Measurements from ENCODE around the gene HAS3. TPM values are rescaled to one million over a fixed set of nuclear protein-coding genes. Genes with fewer than 3 reads are reported as not detected.
A peak's percentile ranks its signal among the peaks of the same experiment; 100 is the strongest.
"Not testable (repeated sequence)": the region's sequence is repeated elsewhere in the genome, so short reads cannot be mapped to it uniquely, and the experiment has no call there.

The HAS3 gene
- total and polyA plus RNA-seq, 9 donors, result 0.58 to 6.6 (median 2.1) TPM

GRCh38 chr16:69139464-69139863 is 34.0 kb downstream of the HAS3 start:
- H3K27ac ChIP-seq (ENCODE audit: low read length); H3K9me3 ChIP-seq (replicated peaks; ENCODE audit: control insufficient read depth, low read depth, low read length); H3K4me3 ChIP-seq (ENCODE audit: low read length); H3K27me3 ChIP-seq (ENCODE audit: control insufficient read depth, insufficient read depth, low read length); DNase-seq; H3K4me1 ChIP-seq (ENCODE audit: control insufficient read depth, insufficient read depth, low read length): not testable (repeated sequence)
- WGBS (ENCODE audit: insufficient coverage), result no CpG with 5 or more reads among the region's 7 CpGs
- peaks cover 60% of the 10 kb centered on the region for H3K36me3 ChIP-seq (ENCODE audit: control insufficient read depth, insufficient read depth, low read length)

- Histone ChIP-seq H3K27ac (ENCODE audit: low read length) (no peak overlapping the region), H3K9me3 (replicated peaks; ENCODE audit: control insufficient read depth, low read depth, low read length) (no peaks in the 10 kb centered on the region), H3K4me3 (ENCODE audit: low read length) (no peak overlapping the region), H3K4me1 (ENCODE audit: control insufficient read depth, insufficient read depth, low read length) (no peaks in the 10 kb centered on the region), H3K36me3 (ENCODE audit: control insufficient read depth, insufficient read depth, low read length) (peaks cover 62% of the 10 kb centered on the region), H3K27me3 (ENCODE audit: control insufficient read depth, insufficient read depth, low read length) (no peaks in the 10 kb centered on the region)
- WGBS (ENCODE audit: insufficient coverage), result 89% methylated on average over 1 of the region's 5 CpGs
- no peak for DNase-seq
Measured at GRCh38 chr16:69141014-69141413, 35.6 kb downstream of the HAS3 start.

GRCh38 chr16:69141936-69142335 is 36.5 kb downstream of the HAS3 start:
- Histone ChIP-seq H3K27ac (ENCODE audit: low read length) (no peak overlapping the region), H3K27me3 (ENCODE audit: control insufficient read depth, insufficient read depth, low read length) (no peaks in the 10 kb centered on the region), H3K4me3 (ENCODE audit: low read length) (no peak overlapping the region), H3K4me1 (ENCODE audit: control insufficient read depth, insufficient read depth, low read length) (no peaks in the 10 kb centered on the region), H3K9me3 (replicated peaks; ENCODE audit: control insufficient read depth, low read depth, low read length) (no peaks in the 10 kb centered on the region), H3K36me3 (ENCODE audit: control insufficient read depth, insufficient read depth, low read length) (peaks cover 63% of the 10 kb centered on the region)
- no peak for DNase-seq
- no CpG with 5 or more reads among the region's 4 CpGs for WGBS (ENCODE audit: insufficient coverage)

GRCh38 chr16:69143116-69143515 is 37.7 kb downstream of the HAS3 start:
- WGBS (ENCODE audit: insufficient coverage), result 88% methylated on average over 7 of the region's 11 CpGs
- no peak for DNase-seq

GRCh38 chr16:69145658-69146057 is 40.2 kb downstream of the HAS3 start:
- no peak overlapping the region for H3K27ac ChIP-seq (ENCODE audit: low read length)
- no peaks in the 10 kb centered on the region for H3K27me3 ChIP-seq (ENCODE audit: control insufficient read depth, insufficient read depth, low read length)
- H3K36me3 ChIP-seq (ENCODE audit: control insufficient read depth, insufficient read depth, low read length), result peaks cover 64% of the 10 kb centered on the region
- no peaks in the 10 kb centered on the region for H3K9me3 ChIP-seq (replicated peaks; ENCODE audit: control insufficient read depth, low read depth, low read length)
- 100% methylated on average over 1 of the region's 4 CpGs for WGBS (ENCODE audit: insufficient coverage)
- no peak for DNase-seq
- H3K4me3 ChIP-seq (ENCODE audit: low read length), result no peak overlapping the region
- no peaks in the 10 kb centered on the region for H3K4me1 ChIP-seq (ENCODE audit: control insufficient read depth, insufficient read depth, low read length)

More at GRCh38 chr16:69143116-69143515, 37.7 kb downstream of the HAS3 start:
- no peaks in the 10 kb centered on the region for H3K9me3 ChIP-seq (replicated peaks; ENCODE audit: control insufficient read depth, low read depth, low read length)
- H3K27ac ChIP-seq (ENCODE audit: low read length), result no peak overlapping the region
- H3K27me3 ChIP-seq (ENCODE audit: control insufficient read depth, insufficient read depth, low read length), result no peaks in the 10 kb centered on the region
- H3K4me1 ChIP-seq (ENCODE audit: control insufficient read depth, insufficient read depth, low read length), result no peaks in the 10 kb centered on the region
- no peak overlapping the region for H3K4me3 ChIP-seq (ENCODE audit: low read length)
- peaks cover 62% of the 10 kb centered on the region for H3K36me3 ChIP-seq (ENCODE audit: control insufficient read depth, insufficient read depth, low read length)

- peaks cover 64% of the 10 kb centered on the region for H3K36me3 ChIP-seq (ENCODE audit: control insufficient read depth, insufficient read depth, low read length)
- not testable (repeated sequence) for H3K4me1 ChIP-seq (ENCODE audit: control insufficient read depth, insufficient read depth, low read length); DNase-seq; H3K27ac ChIP-seq (ENCODE audit: low read length); H3K9me3 ChIP-seq (replicated peaks; ENCODE audit: control insufficient read depth, low read depth, low read length); H3K4me3 ChIP-seq (ENCODE audit: low read length); H3K27me3 ChIP-seq (ENCODE audit: control insufficient read depth, insufficient read depth, low read length)
- 92% methylated on average over 5 of the region's 9 CpGs for WGBS (ENCODE audit: insufficient coverage)
Measured at GRCh38 chr16:69149621-69150020, 44.2 kb downstream of the HAS3 start.

- no peaks in the 10 kb centered on the region for H3K27me3 ChIP-seq (ENCODE audit: control insufficient read depth, insufficient read depth, low read length)
- no peaks in the 10 kb centered on the region for H3K9me3 ChIP-seq (replicated peaks; ENCODE audit: control insufficient read depth, low read depth, low read length)
- DNase-seq, result peak; percentile 92
- H3K4me1 ChIP-seq (ENCODE audit: control insufficient read depth, insufficient read depth, low read length), result no peaks in the 10 kb centered on the region
- WGBS (ENCODE audit: insufficient coverage), result 80% methylated on average over 9 of the region's 16 CpGs
- H3K4me3 ChIP-seq (ENCODE audit: low read length), result no peak overlapping the region
- no peak overlapping the region for H3K27ac ChIP-seq (ENCODE audit: low read length)
- H3K36me3 ChIP-seq (ENCODE audit: control insufficient read depth, insufficient read depth, low read length), result peaks cover 68% of the 10 kb centered on the region
Measured at GRCh38 chr16:69150146-69150865, 44.9 kb downstream of the HAS3 start.

- no peak for DNase-seq
- Histone ChIP-seq H3K4me1 (ENCODE audit: control insufficient read depth, insufficient read depth, low read length) (no peaks in the 10 kb centered on the region), H3K4me3 (ENCODE audit: low read length) (no peak overlapping the region), H3K36me3 (ENCODE audit: control insufficient read depth, insufficient read depth, low read length) (peaks cover 71% of the 10 kb centered on the region), H3K9me3 (replicated peaks; ENCODE audit: control insufficient read depth, low read depth, low read length) (no peaks in the 10 kb centered on the region), H3K27ac (ENCODE audit: low read length) (no peak overlapping the region), H3K27me3 (ENCODE audit: control insufficient read depth, insufficient read depth, low read length) (no peaks in the 10 kb centered on the region)
- WGBS (ENCODE audit: insufficient coverage), result no CpG with 5 or more reads among the region's 3 CpGs
Measured at GRCh38 chr16:69157196-69157595, 51.7 kb downstream of the HAS3 start.

- DNase-seq, result no peak
- no peaks in the 10 kb centered on the region for H3K9me3 ChIP-seq (replicated peaks; ENCODE audit: control insufficient read depth, low read depth, low read length)
- no peak overlapping the region for H3K27ac ChIP-seq (ENCODE audit: low read length)
- no peak overlapping the region for H3K4me3 ChIP-seq (ENCODE audit: low read length)
- peaks cover 58% of the 10 kb centered on the region for H3K36me3 ChIP-seq (ENCODE audit: control insufficient read depth, insufficient read depth, low read length)
- whole genome bisulfite sequencing (ENCODE audit: insufficient coverage), result 85% methylated on average over 1 of the region's 1 CpG
- H3K27me3 ChIP-seq (ENCODE audit: control insufficient read depth, insufficient read depth, low read length), result no peaks in the 10 kb centered on the region
- no peaks in the 10 kb centered on the region for H3K4me1 ChIP-seq (ENCODE audit: control insufficient read depth, insufficient read depth, low read length)
Measured at GRCh38 chr16:69160192-69160591, 54.7 kb downstream of the HAS3 start.

- no peak for DNase-seq
- Histone ChIP-seq H3K9me3 (replicated peaks; ENCODE audit: control insufficient read depth, low read depth, low read length) (no peaks in the 10 kb centered on the region), H3K27me3 (ENCODE audit: control insufficient read depth, insufficient read depth, low read length) (no peaks in the 10 kb centered on the region), H3K27ac (ENCODE audit: low read length) (no peak overlapping the region), H3K36me3 (ENCODE audit: control insufficient read depth, insufficient read depth, low read length) (peaks cover 65% of the 10 kb centered on the region), H3K4me1 (ENCODE audit: control insufficient read depth, insufficient read depth, low read length) (no peaks in the 10 kb centered on the region), H3K4me3 (ENCODE audit: low read length) (no peak overlapping the region)
- 86% methylated on average over 1 of the region's 6 CpGs for WGBS (ENCODE audit: insufficient coverage)
Measured at GRCh38 chr16:69165584-69165983, 60.1 kb downstream of the HAS3 start.

All from muscle of leg (tissue), 11 donors.